H1 (cell line): ENCODE results near the gene ITPK1. TPM values are rescaled to one million over a fixed set of nuclear protein-coding genes. Genes with fewer than 3 reads are reported as not detected.

ENCODE experiments used
- CTCF ChIA-PET: fragments of 300-600 bp; sonication (Branson Sonifier 250); formaldehyde crosslinking; loops from one replicate; lab custom pipeline; 2021; ENCODE audit not compliant: partially characterized antibody; lab: Charles Lee
- POLR2A ChIA-PET: fragments of 300-600 bp; sonication (Branson Sonifier 250); formaldehyde crosslinking; loops from one replicate; lab custom pipeline; 2021; ENCODE audit warnings: inconsistent platforms; ENCODE audit not compliant: partially characterized antibody; lab: Charles Lee
- DNase-seq, 2 experiments: peaks; one replicate each; pipeline versions ENCODE4 v3.0.0 to v3.0.0-alpha.2; 2010 to 2022; ENCODE audit warnings: low spot score in 2 of 2, low read depth in 1 of 2, mixed read lengths in 1 of 2
- FAIRE-seq: peaks from 2 replicates; lab custom pipeline; 2011; peaks lifted over from hg19 to GRCh38; lab: Jason Lieb, UNC
- H2AFZ ChIP-seq: 2 replicates; pipeline ENCODE4 v1.8.1; 2012; ENCODE audit warnings: low read length, inconsistent platforms
- H2AK5ac ChIP-seq: 2 replicates; pipeline ENCODE4 v1.6.1; 2013; ENCODE audit warnings: low read depth, low read length
- H2BK120ac ChIP-seq: replicated peaks from 2 replicates; pipeline ENCODE3; 2013; ENCODE audit warnings: low read depth, low read length, inconsistent platforms
- H2BK12ac ChIP-seq: 2 replicates; pipeline ENCODE4 v1.6.1; 2013; ENCODE audit warnings: low read depth, low read length
- H2BK15ac ChIP-seq: 2 replicates; pipeline ENCODE4 v1.6.1; 2013; ENCODE audit warnings: low read length
- H2BK20ac ChIP-seq: 2 replicates; pipeline ENCODE4 v1.6.1; 2013; ENCODE audit warnings: low read length
- H2BK5ac ChIP-seq: 2 replicates; pipeline ENCODE4 v1.6.1; 2013; ENCODE audit warnings: low read depth, low read length
- H3K14ac ChIP-seq: 2 replicates; pipeline ENCODE4 v1.6.1; 2013; ENCODE audit warnings: inconsistent platforms; ENCODE audit not compliant: insufficient read length
- H3K18ac ChIP-seq: 2 replicates; pipeline ENCODE4 v1.6.1; 2013; ENCODE audit warnings: low read length; ENCODE audit errors: extremely low read depth
- H3K23ac ChIP-seq: 2 replicates; pipeline ENCODE4 v1.6.1; 2013; ENCODE audit warnings: inconsistent platforms; ENCODE audit not compliant: insufficient read length
- H3K23me2 ChIP-seq: 2 replicates; pipeline ENCODE4 v1.6.1; 2013; ENCODE audit warnings: low read depth, low read length
- H3K27ac ChIP-seq: 2 replicates; pipeline ENCODE4 v1.6.1; 2011; ENCODE audit warnings: low read depth, low read length, inconsistent platforms
- H3K27me3 ChIP-seq, 4 experiments: replicated peaks in 1 of 4; 1 replicate in 1 of 4; 2 replicates in 3 of 4; pipeline versions ENCODE4 v1.6.1 to v1.8.1; 2011 to 2013; ENCODE audit warnings: low read length in 3 of 4, mild to moderate bottlenecking in 3 of 4, inconsistent platforms in 2 of 4, mixed read lengths in 2 of 4, moderate library complexity in 1 of 4; ENCODE audit not compliant: control insufficient read depth in 3 of 4, insufficient read depth in 3 of 4; ENCODE audit errors: extremely low read depth in 1 of 4
- H3K36me3 ChIP-seq, 4 experiments: 2 replicates each; pipeline versions ENCODE4 v1.6.1 to v1.8.1; 2011 to 2013; ENCODE audit warnings: mild to moderate bottlenecking in 4 of 4, low read length in 3 of 4, moderate library complexity in 2 of 4, control low read depth in 1 of 4, inconsistent platforms in 1 of 4; ENCODE audit not compliant: insufficient read depth in 4 of 4, control insufficient read depth in 2 of 4
- H3K4ac ChIP-seq: replicated peaks from 2 replicates; pipeline ENCODE3; 2013; ENCODE audit warnings: low read length, low read depth, mixed read lengths, inconsistent platforms; ENCODE audit not compliant: insufficient read length
- H3K4me1 ChIP-seq, 4 experiments: replicated peaks in 1 of 4; 1 replicate in 1 of 4; 2 replicates in 3 of 4; pipeline versions ENCODE4 v1.6.1 to v1.8.1; 2011 to 2013; ENCODE audit warnings: low read length in 3 of 4, inconsistent platforms in 2 of 4, mixed read lengths in 1 of 4; ENCODE audit not compliant: insufficient read depth in 4 of 4, control insufficient read depth in 3 of 4
- H3K4me2 ChIP-seq, 2 experiments: 2 replicates each; pipeline versions ENCODE4 v1.6.1 to v1.8.1; 2011 to 2013; ENCODE audit warnings: low read depth in 2 of 2, low read length in 2 of 2, control low read depth in 1 of 2, inconsistent platforms in 1 of 2, mild to moderate bottlenecking in 1 of 2; ENCODE audit not compliant: insufficient read depth in 1 of 2
- H3K4me3 ChIP-seq, 4 experiments: fragments of 200-600, 300-600 bp in 1 of 4; sonication (generic), shearing (Covaris generic), sonication (Bioruptor Twin) in 1 of 4; 2 replicates each; pipeline versions ENCODE4 v1.5.1 to v1.8.1; 2011 to 2016; ENCODE audit warnings: low read length in 4 of 4, low read depth in 3 of 4, control low read depth in 2 of 4, inconsistent platforms in 2 of 4, mild to moderate bottlenecking in 2 of 4, mixed read lengths in 1 of 4, moderate library complexity in 1 of 4; ENCODE audit not compliant: insufficient read depth in 2 of 4; ENCODE audit errors: extremely low read depth in 1 of 4
- H3K56ac ChIP-seq: replicated peaks from 2 replicates; pipeline ENCODE3; 2013; ENCODE audit warnings: low read depth, mild to moderate bottlenecking, mixed read lengths, low read length, inconsistent platforms; ENCODE audit not compliant: insufficient read length
- H3K79me1 ChIP-seq: 2 replicates; pipeline ENCODE4 v1.6.1; 2013; ENCODE audit warnings: low read depth, low read length, control low read depth
- H3K79me2 ChIP-seq, 2 experiments: 2 replicates each; pipeline versions ENCODE4 v1.6.1 to v1.8.1; 2012 to 2013; ENCODE audit warnings: low read length in 2 of 2, mild to moderate bottlenecking in 2 of 2, inconsistent platforms in 1 of 2; ENCODE audit not compliant: insufficient read depth in 2 of 2, control insufficient read depth in 1 of 2
- H3K9ac ChIP-seq, 4 experiments: replicated peaks in 1 of 4; 1 replicate in 1 of 4; 2 replicates in 3 of 4; pipeline versions ENCODE4 v1.6.1 to v1.8.1; 2011 to 2013; ENCODE audit warnings: low read depth in 3 of 4, low read length in 3 of 4, control low read depth in 2 of 4, mild to moderate bottlenecking in 2 of 4, moderate library complexity in 2 of 4, inconsistent platforms in 1 of 4; ENCODE audit errors: extremely low read depth in 1 of 4
- H3K9me3 ChIP-seq, 2 experiments: 2 replicates each; pipeline versions ENCODE4 v1.6.1 to v1.8.1; 2012 to 2013; ENCODE audit warnings: mild to moderate bottlenecking in 2 of 2, moderate library complexity in 2 of 2, control low read depth in 1 of 2, inconsistent platforms in 1 of 2, low read depth in 1 of 2, low read length in 1 of 2, mixed read lengths in 1 of 2; ENCODE audit not compliant: insufficient read depth in 2 of 2
- H4K20me1 ChIP-seq, 2 experiments: replicated peaks in 1 of 2; 2 replicates each; pipeline versions ENCODE3 to v1.8.1; 2011 to 2013; ENCODE audit warnings: inconsistent platforms in 2 of 2, low read length in 2 of 2, mild to moderate bottlenecking in 1 of 2; ENCODE audit not compliant: insufficient read depth in 2 of 2, control insufficient read depth in 1 of 2
- H4K5ac ChIP-seq: 2 replicates; pipeline ENCODE4 v1.6.1; 2013; ENCODE audit warnings: low read length, low read depth, mixed read lengths, inconsistent platforms; ENCODE audit not compliant: insufficient read length
- H4K8ac ChIP-seq: 2 replicates; pipeline ENCODE4 v1.8.0; 2013; ENCODE audit warnings: mild to moderate bottlenecking, moderate library complexity, low read length, inconsistent platforms; ENCODE audit not compliant: insufficient read depth; ENCODE audit errors: extremely low read depth
- H4K91ac ChIP-seq: replicated peaks from 2 replicates; pipeline ENCODE3; 2013; ENCODE audit warnings: low read length, mixed read lengths, inconsistent platforms; ENCODE audit not compliant: insufficient read length
- BCL11A ChIP-seq, 2 experiments: IDR thresholded peaks; one replicate each; pipeline ENCODE4 v1.6.1; 2011; ENCODE audit warnings: low read depth in 2 of 2, low read length in 2 of 2, mild to moderate bottlenecking in 2 of 2
- EZH2 ChIP-seq: fragments of 200-600 bp; sonication (generic); IDR thresholded peaks from 2 replicates; pipeline ENCODE4 v1.7.1; 2012; ENCODE audit warnings: low read depth, mild to moderate bottlenecking, moderate library complexity, low read length, inconsistent platforms; ENCODE audit not compliant: severe bottlenecking
- NRF1 ChIP-seq: IDR thresholded peaks from 2 replicates; pipeline ENCODE4 v1.6.1; 2011; ENCODE audit warnings: mild to moderate bottlenecking, low read depth, low read length, improper control_type of control experiment
- RAD21 ChIP-seq, 2 experiments: IDR thresholded peaks in 1 of 2; conservative IDR thresholded peaks in 1 of 2; 2 replicates each; pipeline ENCODE4 v1.6.1; 2011; ENCODE audit warnings: low read depth in 2 of 2, low read length in 2 of 2, improper control_type of control experiment in 1 of 2, inconsistent platforms in 1 of 2, mild to moderate bottlenecking in 1 of 2, moderate library complexity in 1 of 2
- RFX5 ChIP-seq: IDR thresholded peaks from 2 replicates; pipeline ENCODE4 v1.6.1; 2011; ENCODE audit warnings: low read depth, low read length, improper control_type of control experiment, borderline replicate concordance
- SIN3A ChIP-seq, 2 experiments: IDR thresholded peaks in 1 of 2; conservative IDR thresholded peaks in 1 of 2; 2 replicates each; pipeline ENCODE4 v1.6.1; 2011 to 2012; ENCODE audit warnings: low read length in 2 of 2, improper control_type of control experiment in 1 of 2, low read depth in 1 of 2, mild to moderate bottlenecking in 1 of 2
- SIRT6 ChIP-seq: IDR thresholded peaks from one replicate; pipeline ENCODE4 v1.7.1; 2012; ENCODE audit warnings: low read length, inconsistent platforms
- TAF1 ChIP-seq: IDR thresholded peaks from 2 replicates; pipeline ENCODE4 v1.6.1; 2011; ENCODE audit warnings: mild to moderate bottlenecking, low read depth, low read length
- TBP ChIP-seq: IDR thresholded peaks from 2 replicates; pipeline ENCODE4 v1.6.1; 2011; ENCODE audit warnings: low read depth, low read length, improper control_type of control experiment
- WGBS, 2 experiments: shearing (Covaris generic) in 1 of 2; methylation state at CpG; one replicate each; pipeline versions ENCODE4 v1.1.6 to v1.1.7; 2013 to 2015; ENCODE audit warnings: low lambda C conversion rate in 2 of 2, mixed read lengths in 2 of 2, inconsistent platforms in 1 of 2, low coverage in 1 of 2, missing lambda C conversion rate in 1 of 2; ENCODE audit not compliant: insufficient replicate concordance in 2 of 2, insufficient coverage in 1 of 2, insufficient read length in 1 of 2; ENCODE audit errors: extremely low coverage in 1 of 2, missing lambda C conversion rate in 1 of 2; 5-methylcytosine and 5-hydroxymethylcytosine counted together
- polyA plus RNA-seq, 7 experiments: library from polyadenylated mRNA; depleted of rRNA in 3 of 7; stranded (reverse) in 5 of 7; unstranded in 2 of 7; fragments of >200 nt in 5 of 7; fragments of 200-250 nt in 2 of 7; gene quantifications; 1 replicate in 5 of 7; 2 replicates in 1 of 7; 4 replicates in 1 of 7; pipeline versions ENCODE4 v1.2.1 to v1.2.3, GENCODE V29; 2011 to 2013; ENCODE audit warnings: missing spikeins in 2 of 7, mixed read lengths in 2 of 7
- total RNA-seq: library from RNA; stranded (reverse); fragmentation: NEBNext Ultra II Directional; extraction: Animal tissue kit (Norgen Biotek cat#: 25700); gene quantifications from 2 replicates; pipeline ENCODE4 v1.2.1, GENCODE V29; 2021

The ITPK1 gene
- total and polyA plus RNA-seq, 2 of the 8 experiments (the other 6 are each of a cell fraction or from before 2014, with no cell fraction given), result 108 to 143 TPM

GRCh38 chr14:93076755-93077154, 39.0 kb downstream of the ITPK1 start:
- Histone ChIP-seq H3K4me3 (no peak overlapping the region), H3K36me3 (no peaks in the 10 kb centered on the region; a peak in 1 of 8 replicates), H3K56ac (no peak overlapping the region), H2AK5ac (0 out of 2 replicates have a peak overlapping the region, but pooled peaks have one; percentile 26), H4K5ac (no peak overlapping the region), H3K14ac (no peak overlapping the region), H3K9me3 (no peaks in the 10 kb centered on the region), H3K23ac (no peak overlapping the region), H4K20me1 (peaks cover 10% of the 10 kb centered on the region in 2 experiments), H3K23me2 (no peaks in the 10 kb centered on the region), H2AFZ (no peak overlapping the region), H4K91ac (peak overlapping the region; percentile 29), H3K27ac (no peak overlapping the region), H3K18ac (no peak overlapping the region), H4K8ac (peak overlapping the region; percentile 9), H2BK5ac (peak overlapping the region; percentile 63; the same call in 1 of the 2 replicates), H3K9ac (no peak overlapping the region), H2BK20ac (no peak overlapping the region), H3K4ac (peak overlapping the region; percentile 14), H2BK120ac (no peak overlapping the region), H3K4me1 (peaks cover 0 to 4% (median 0%) of the 10 kb centered on the region in 4 experiments; a peak in 2 of 7 replicates), H2BK12ac (peak overlapping the region; percentile 43; the same call in 1 of the 2 replicates), H3K4me2 (no peak overlapping the region), H2BK15ac (no peak overlapping the region), H3K79me2 (peaks cover 0 to 63% of the 10 kb centered on the region in 2 experiments; a peak in 2 of 4 replicates), H3K79me1 (peaks cover 30% of the 10 kb centered on the region), H3K27me3 (no peaks in the 10 kb centered on the region)
- 91% methylated on average over 8 of the region's 10 CpGs; no CpG with 5 or more reads in 1 of the 2 experiments for WGBS, 2 experiments
- TF ChIP-seq TAF1 (no peak), RFX5 (no peak), SIRT6 (no peak), NRF1 (no peak), EZH2 (no peak), RAD21 (IDR thresholded peaks at IDR 0.05 in 1 of 2, conservative IDR thresholded peaks at IDR 0.05 in 1 of 2; ENCODE audit: low read depth in 2 of 2, low read length in 2 of 2) (no peak), BCL11A (IDR thresholded peaks at IDR 0.05; ENCODE audit: low read depth in 2 of 2, low read length in 2 of 2) (no peak), SIN3A (conservative IDR thresholded peaks at IDR 0.05 in 1 of 2, IDR thresholded peaks at IDR 0.05 in 1 of 2; ENCODE audit: low read depth in 1 of 2, low read length in 2 of 2) (no peak), TBP (no peak)
- no peak for DNase-seq
- POLR2A ChIA-PET, result interaction anchor here (0.7 kb wide), 1 partner anchor 11 kb away, joined by 3 read pairs; no protein-coding TSS in a partner anchor
- no peak for FAIRE-seq
- CTCF ChIA-PET, result interaction anchor here (1.1 to 3.4 kb wide), 4 partner anchors 17 to 37 kb away, joined by 3 to 25 read pairs (median 6); no protein-coding TSS in a partner anchor
